ENCODE measurements around the gene IL21R. TPM values are rescaled to one million over a fixed set of nuclear protein-coding genes. Genes with fewer than 3 reads are reported as not detected.

The IL21R gene
- total and polyA plus RNA-seq, 10 of the 15 experiments (the other 5 are each of a cell fraction or from before 2014, with no cell fraction given) = 5.3 to 138 (median 82.5) TPM

DNA sequence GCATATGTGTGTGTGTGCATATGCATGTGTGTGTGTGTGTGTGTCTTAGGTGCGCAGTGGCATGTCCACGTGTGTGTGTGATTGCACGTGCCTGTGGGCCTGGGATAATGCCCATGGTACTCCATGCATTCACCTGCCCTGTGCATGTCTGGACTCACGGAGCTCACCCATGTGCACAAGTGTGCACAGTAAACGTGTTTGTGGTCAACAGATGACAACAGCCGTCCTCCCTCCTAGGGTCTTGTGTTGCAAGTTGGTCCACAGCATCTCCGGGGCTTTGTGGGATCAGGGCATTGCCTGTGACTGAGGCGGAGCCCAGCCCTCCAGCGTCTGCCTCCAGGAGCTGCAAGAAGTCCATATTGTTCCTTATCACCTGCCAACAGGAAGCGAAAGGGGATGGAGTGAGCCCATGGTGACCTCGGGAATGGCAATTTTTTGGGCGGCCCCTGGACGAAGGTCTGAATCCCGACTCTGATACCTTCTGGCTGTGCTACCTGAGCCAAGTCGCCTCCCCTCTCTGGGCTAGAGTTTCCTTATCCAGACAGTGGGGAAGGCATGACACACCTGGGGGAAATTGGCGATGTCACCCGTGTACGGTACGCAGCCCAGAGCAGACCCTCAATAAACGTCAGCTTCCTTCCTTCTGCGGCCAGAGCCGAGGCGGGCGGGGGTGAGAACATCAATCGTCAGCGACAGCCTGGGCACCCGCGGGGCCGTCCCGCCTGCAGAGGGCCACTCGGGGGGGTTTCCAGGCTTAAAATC, 47.6 kb downstream of the IL21R start (continued):
- TF ChIP-seq, protein P1, sequence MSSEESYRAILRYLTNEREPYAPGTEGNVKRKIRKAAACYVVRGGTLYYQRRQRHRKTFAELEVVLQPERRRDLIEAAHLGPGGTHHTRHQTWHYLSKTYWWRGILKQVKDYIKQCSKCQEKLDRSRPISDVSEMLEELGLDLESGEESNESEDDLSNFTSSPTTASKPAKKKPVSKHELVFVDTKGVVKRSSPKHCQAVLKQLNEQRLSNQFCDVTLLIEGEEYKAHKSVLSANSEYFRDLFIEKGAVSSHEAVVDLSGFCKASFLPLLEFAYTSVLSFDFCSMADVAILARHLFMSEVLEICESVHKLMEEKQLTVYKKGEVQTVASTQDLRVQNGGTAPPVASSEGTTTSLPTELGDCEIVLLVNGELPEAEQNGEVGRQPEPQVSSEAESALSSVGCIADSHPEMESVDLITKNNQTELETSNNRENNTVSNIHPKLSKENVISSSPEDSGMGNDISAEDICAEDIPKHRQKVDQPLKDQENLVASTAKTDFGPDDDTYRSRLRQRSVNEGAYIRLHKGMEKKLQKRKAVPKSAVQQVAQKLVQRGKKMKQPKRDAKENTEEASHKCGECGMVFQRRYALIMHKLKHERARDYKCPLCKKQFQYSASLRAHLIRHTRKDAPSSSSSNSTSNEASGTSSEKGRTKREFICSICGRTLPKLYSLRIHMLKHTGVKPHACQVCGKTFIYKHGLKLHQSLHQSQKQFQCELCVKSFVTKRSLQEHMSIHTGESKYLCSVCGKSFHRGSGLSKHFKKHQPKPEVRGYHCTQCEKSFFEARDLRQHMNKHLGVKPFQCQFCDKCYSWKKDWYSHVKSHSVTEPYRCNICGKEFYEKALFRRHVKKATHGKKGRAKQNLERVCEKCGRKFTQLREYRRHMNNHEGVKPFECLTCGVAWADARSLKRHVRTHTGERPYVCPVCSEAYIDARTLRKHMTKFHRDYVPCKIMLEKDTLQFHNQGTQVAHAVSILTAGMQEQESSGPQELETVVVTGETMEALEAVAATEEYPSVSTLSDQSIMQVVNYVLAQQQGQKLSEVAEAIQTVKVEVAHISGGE (CRISPR knock-in tag; IDR thresholded peaks at IDR 0.05) = no peak
- TF ChIP-seq GATAD2B (conservative IDR thresholded peaks at IDR 0.05; ENCODE audit: low read depth) (peak; percentile 85), RELA (IDR thresholded peaks at IDR 0.05; ENCODE audit: borderline replicate concordance, partially characterized antibody) (peak; percentile 88), TCF3 (IDR thresholded peaks at IDR 0.05; ENCODE audit: borderline replicate concordance, insufficient read depth, low read depth, low read length) (peak; percentile 70; the same call in 1 of the 2 replicates), PAX5 (IDR thresholded peaks at IDR 0.05; ENCODE audit: borderline replicate concordance, low read depth, low read length) (peak; percentile 71; the same call in 1 of the 2 replicates), EED (IDR thresholded peaks at IDR 0.05; ENCODE audit: low read depth) (peak; percentile 66; the same call in 1 of the 2 replicates), SMARCA5 (IDR thresholded peaks at IDR 0.05) (peak; percentile 97), MXI1 (IDR thresholded peaks at IDR 0.05; ENCODE audit: low read depth, low read length) (peak; percentile 54; the same call in 1 of the 2 replicates), MTA3 (IDR thresholded peaks at IDR 0.05; ENCODE audit: borderline replicate concordance, low read length) (peak; percentile 40; the same call in 1 of the 2 replicates), ZBED1 (IDR thresholded peaks at IDR 0.05; ENCODE audit: borderline replicate concordance) (peak; percentile 82; the same call in 1 of the 2 replicates), CHD2 (IDR thresholded peaks at IDR 0.05; ENCODE audit: borderline replicate concordance, low read depth, low read length) (peak; percentile 63), IKZF2 (IDR thresholded peaks at IDR 0.05) (peak; percentile 80 to 82), RAD21 (IDR thresholded peaks at IDR 0.05; ENCODE audit: insufficient read depth, low read depth, low read length) (0 out of 2 replicates have a peak, but pooled peaks have one; percentile 1), DPF2 (IDR thresholded peaks at IDR 0.05) (peak; percentile 92), STAT1 (conservative IDR thresholded peaks at IDR 0.05) (no peak), FOXK2 (IDR thresholded peaks at IDR 0.05) (no peak), HDGF (IDR thresholded peaks at IDR 0.05) (peak; percentile 90)
- TF ChIP-seq, protein P2, sequence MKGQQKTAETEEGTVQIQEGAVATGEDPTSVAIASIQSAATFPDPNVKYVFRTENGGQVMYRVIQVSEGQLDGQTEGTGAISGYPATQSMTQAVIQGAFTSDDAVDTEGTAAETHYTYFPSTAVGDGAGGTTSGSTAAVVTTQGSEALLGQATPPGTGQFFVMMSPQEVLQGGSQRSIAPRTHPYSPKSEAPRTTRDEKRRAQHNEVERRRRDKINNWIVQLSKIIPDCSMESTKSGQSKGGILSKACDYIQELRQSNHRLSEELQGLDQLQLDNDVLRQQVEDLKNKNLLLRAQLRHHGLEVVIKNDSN (IDR thresholded peaks at IDR 0.05; ENCODE audit: borderline replicate concordance, extremely low read length, insufficient read depth, low read depth, low read length) = no peak
- TF ChIP-seq, protein P3, sequence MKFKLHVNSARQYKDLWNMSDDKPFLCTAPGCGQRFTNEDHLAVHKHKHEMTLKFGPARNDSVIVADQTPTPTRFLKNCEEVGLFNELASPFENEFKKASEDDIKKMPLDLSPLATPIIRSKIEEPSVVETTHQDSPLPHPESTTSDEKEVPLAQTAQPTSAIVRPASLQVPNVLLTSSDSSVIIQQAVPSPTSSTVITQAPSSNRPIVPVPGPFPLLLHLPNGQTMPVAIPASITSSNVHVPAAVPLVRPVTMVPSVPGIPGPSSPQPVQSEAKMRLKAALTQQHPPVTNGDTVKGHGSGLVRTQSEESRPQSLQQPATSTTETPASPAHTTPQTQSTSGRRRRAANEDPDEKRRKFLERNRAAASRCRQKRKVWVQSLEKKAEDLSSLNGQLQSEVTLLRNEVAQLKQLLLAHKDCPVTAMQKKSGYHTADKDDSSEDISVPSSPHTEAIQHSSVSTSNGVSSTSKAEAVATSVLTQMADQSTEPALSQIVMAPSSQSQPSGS (IDR thresholded peaks at IDR 0.05; ENCODE audit: low read length) = peak; percentile 75; the same call in 1 of the 2 replicates
- TF ChIP-seq, protein P4, sequence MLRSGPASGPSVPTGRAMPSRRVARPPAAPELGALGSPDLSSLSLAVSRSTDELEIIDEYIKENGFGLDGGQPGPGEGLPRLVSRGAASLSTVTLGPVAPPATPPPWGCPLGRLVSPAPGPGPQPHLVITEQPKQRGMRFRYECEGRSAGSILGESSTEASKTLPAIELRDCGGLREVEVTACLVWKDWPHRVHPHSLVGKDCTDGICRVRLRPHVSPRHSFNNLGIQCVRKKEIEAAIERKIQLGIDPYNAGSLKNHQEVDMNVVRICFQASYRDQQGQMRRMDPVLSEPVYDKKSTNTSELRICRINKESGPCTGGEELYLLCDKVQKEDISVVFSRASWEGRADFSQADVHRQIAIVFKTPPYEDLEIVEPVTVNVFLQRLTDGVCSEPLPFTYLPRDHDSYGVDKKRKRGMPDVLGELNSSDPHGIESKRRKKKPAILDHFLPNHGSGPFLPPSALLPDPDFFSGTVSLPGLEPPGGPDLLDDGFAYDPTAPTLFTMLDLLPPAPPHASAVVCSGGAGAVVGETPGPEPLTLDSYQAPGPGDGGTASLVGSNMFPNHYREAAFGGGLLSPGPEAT (IDR thresholded peaks at IDR 0.05; ENCODE audit: low read depth) = peak; percentile 95
- TF ChIP-seq, protein P5, sequence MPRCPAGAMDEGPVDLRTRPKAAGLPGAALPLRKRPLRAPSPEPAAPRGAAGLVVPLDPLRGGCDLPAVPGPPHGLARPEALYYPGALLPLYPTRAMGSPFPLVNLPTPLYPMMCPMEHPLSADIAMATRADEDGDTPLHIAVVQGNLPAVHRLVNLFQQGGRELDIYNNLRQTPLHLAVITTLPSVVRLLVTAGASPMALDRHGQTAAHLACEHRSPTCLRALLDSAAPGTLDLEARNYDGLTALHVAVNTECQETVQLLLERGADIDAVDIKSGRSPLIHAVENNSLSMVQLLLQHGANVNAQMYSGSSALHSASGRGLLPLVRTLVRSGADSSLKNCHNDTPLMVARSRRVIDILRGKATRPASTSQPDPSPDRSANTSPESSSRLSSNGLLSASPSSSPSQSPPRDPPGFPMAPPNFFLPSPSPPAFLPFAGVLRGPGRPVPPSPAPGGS (IDR thresholded peaks at IDR 0.05; ENCODE audit: borderline replicate concordance, insufficient read depth, low read depth, low read length, poor library complexity, severe bottlenecking) = peak; percentile 98
